NCI-H2227 (cell line): ENCODE data around the gene TRAPPC4.
"Not testable (repeated sequence)": the region's sequence is repeated elsewhere in the genome, so short reads cannot be mapped to it uniquely, and the experiment has no call there.

Experiments used
- DNase-seq: peaks from one replicate; lab custom pipeline; 2025; ENCODE audit not compliant: unreplicated experiment; lab: John Stamatoyannopoulos, UW

TRAPPC4 gene

GRCh38 chr11:119018074-119018938 lies at the start of gene TRAPPC4, which contains the start of gene RPS25:
Gene TRAPPC4, plus strand, starts transcription at chr11:119018766. Its CDS starts 30 bp downstream, at chr11:119018796.
Gene RPS25, minus strand, starts transcription at chr11:119018343. Its CDS starts 59 bp downstream, at chr11:119018284.
- DNase-seq = peak; percentile 93

- not testable (repeated sequence) for DNase-seq
Measured at GRCh38 chr11:118969508-118969907, 49.1 kb upstream of the TRAPPC4 start.

GRCh38 chr11:118971646-118972045 lies 46.9 kb upstream of the TRAPPC4 start, which contains the start of gene FOXR1:
Gene FOXR1, plus strand, starts transcription at chr11:118971761. Its CDS starts 171 bp downstream, at chr11:118971932.
- no peak for DNase-seq

GRCh38 chr11:118973985-118974384 lies 44.6 kb upstream of the TRAPPC4 start:
- DNase-seq = no peak

GRCh38 chr11:118975771-118976709 lies 42.5 kb upstream of the TRAPPC4 start:
- DNase-seq = peak; percentile 57

- DNase-seq = peak; percentile 44
Measured at GRCh38 chr11:118979434-118979833, 39.1 kb upstream of the TRAPPC4 start.

GRCh38 chr11:118980191-118980881 lies 38.2 kb upstream of the TRAPPC4 start:
- DNase-seq = no peak

- not testable (repeated sequence) for DNase-seq
Measured at GRCh38 chr11:118984337-118984736, 34.2 kb upstream of the TRAPPC4 start.

GRCh38 chr11:118984825-118985224 lies 33.7 kb upstream of the TRAPPC4 start:
- DNase-seq = no peak

GRCh38 chr11:118988280-118988679 lies 30.3 kb upstream of the TRAPPC4 start:
- no peak for DNase-seq

GRCh38 chr11:118991486-118992038 lies 27.0 kb upstream of the TRAPPC4 start:
- not testable (repeated sequence) for DNase-seq

GRCh38 chr11:118996926-118997626 lies 21.5 kb upstream of the TRAPPC4 start:
- peak; percentile 13 for DNase-seq

- peak; percentile 93 for DNase-seq
Measured at GRCh38 chr11:118997627-118998387, 20.8 kb upstream of the TRAPPC4 start, which contains the start of gene CENATAC. Gene CENATAC, plus strand, starts transcription at chr11:118998138. Its CDS starts 60 bp downstream, at chr11:118998198.

- no peak for DNase-seq
Measured at GRCh38 chr11:118998388-118998717, 20.2 kb upstream of the TRAPPC4 start.

- no peak for DNase-seq
Measured at GRCh38 chr11:118998822-118999221, 19.7 kb upstream of the TRAPPC4 start.

GRCh38 chr11:119000906-119001305 lies 17.7 kb upstream of the TRAPPC4 start:
- no peak for DNase-seq

GRCh38 chr11:119006656-119007055 lies 11.9 kb upstream of the TRAPPC4 start:
- no peak for DNase-seq

- DNase-seq = no peak
Measured at GRCh38 chr11:119011476-119012053, 7.0 kb upstream of the TRAPPC4 start.
